Stimulated activated CD4-positive, alpha-beta T cell treated with anti-CD3 and anti-CD28 coated beads, Interleukin-2, amount 100 ng/mL, for 24 hours (primary cell): ENCODE results near the gene PLEKHA5.

Source experiments
- DNase-seq, 2 donors: peaks; one replicate each; pipeline ENCODE4 v3.0.0-alpha.2; 2020

PLEKHA5 gene

GRCh38 chr12:19129122-19129485 is 429 bp upstream of the PLEKHA5 start:
- DNase-seq = no peak

GRCh38 chr12:19130224-19131024 is 891 bp downstream of the PLEKHA5 start:
- peak; percentile 22 to 23 for DNase-seq

GRCh38 chr12:19131025-19131444 is 1.5 kb downstream of the PLEKHA5 start:
- DNase-seq = no peak

- no peak for DNase-seq
These were observed 9.0 kb downstream of the PLEKHA5 start for GRCh38 chr12:19138551-19138950.

GRCh38 chr12:19138956-19139355 is 9.4 kb downstream of the PLEKHA5 start:
- DNase-seq = no peak

GRCh38 chr12:19139615-19140194 is 10.2 kb downstream of the PLEKHA5 start:
- DNase-seq = no peak

- DNase-seq = no peak
These were observed 11.1 kb downstream of the PLEKHA5 start for GRCh38 chr12:19140381-19141236.

GRCh38 chr12:19142499-19142898 is 13.0 kb downstream of the PLEKHA5 start:
- no peak for DNase-seq

GRCh38 chr12:19144287-19144686 is 14.8 kb downstream of the PLEKHA5 start:
- DNase-seq = no peak

- no peak for DNase-seq
These were observed 15.5 kb downstream of the PLEKHA5 start for GRCh38 chr12:19144985-19145384.

- no peak for DNase-seq
These were observed 19.3 kb downstream of the PLEKHA5 start for GRCh38 chr12:19148860-19149259.

- DNase-seq = no peak
These were observed 20.9 kb downstream of the PLEKHA5 start for GRCh38 chr12:19150273-19150900.

- no peak for DNase-seq
These were observed 21.8 kb downstream of the PLEKHA5 start for GRCh38 chr12:19151298-19151697.

GRCh38 chr12:19153396-19153795 is 23.9 kb downstream of the PLEKHA5 start:
- DNase-seq = no peak

GRCh38 chr12:19154686-19155085 is 25.2 kb downstream of the PLEKHA5 start:
- DNase-seq = no peak

- DNase-seq = no peak
These were observed 26.6 kb downstream of the PLEKHA5 start for GRCh38 chr12:19155981-19156734.

GRCh38 chr12:19158923-19159322 is 29.4 kb downstream of the PLEKHA5 start:
- DNase-seq = no peak

- no peak for DNase-seq
These were observed 31.7 kb downstream of the PLEKHA5 start for GRCh38 chr12:19161216-19161615.

- DNase-seq = no peak
These were observed 35.9 kb downstream of the PLEKHA5 start for GRCh38 chr12:19165451-19165850.

- no peak for DNase-seq
These were observed 36.9 kb downstream of the PLEKHA5 start for GRCh38 chr12:19166387-19166786.

- no peak for DNase-seq
These were observed 37.4 kb downstream of the PLEKHA5 start for GRCh38 chr12:19166956-19167355.

GRCh38 chr12:19167708-19168107 is 38.2 kb downstream of the PLEKHA5 start:
- no peak for DNase-seq
